H4 (cell line): ENCODE results near the gene ELP2. TPM values are rescaled to one million over a fixed set of nuclear protein-coding genes. Genes with fewer than 3 reads are reported as not detected.
"Not testable (repeated sequence)": the region's sequence is repeated elsewhere in the genome, so short reads cannot be mapped to it uniquely, and the experiment has no call there.

Experiments
- DNase-seq: peaks from one replicate; pipeline ENCODE4 v3.0.0-alpha.2; 2015; ENCODE audit warnings: low spot score
- total RNA-seq: library from RNA; depleted of rRNA; stranded (reverse); fragments of >200 nt; shearing (Covaris generic); gene quantifications from 2 replicates; pipeline ENCODE4 v1.2.3, GENCODE V29; 2014; rRNA removed

ELP2 gene, protein sequence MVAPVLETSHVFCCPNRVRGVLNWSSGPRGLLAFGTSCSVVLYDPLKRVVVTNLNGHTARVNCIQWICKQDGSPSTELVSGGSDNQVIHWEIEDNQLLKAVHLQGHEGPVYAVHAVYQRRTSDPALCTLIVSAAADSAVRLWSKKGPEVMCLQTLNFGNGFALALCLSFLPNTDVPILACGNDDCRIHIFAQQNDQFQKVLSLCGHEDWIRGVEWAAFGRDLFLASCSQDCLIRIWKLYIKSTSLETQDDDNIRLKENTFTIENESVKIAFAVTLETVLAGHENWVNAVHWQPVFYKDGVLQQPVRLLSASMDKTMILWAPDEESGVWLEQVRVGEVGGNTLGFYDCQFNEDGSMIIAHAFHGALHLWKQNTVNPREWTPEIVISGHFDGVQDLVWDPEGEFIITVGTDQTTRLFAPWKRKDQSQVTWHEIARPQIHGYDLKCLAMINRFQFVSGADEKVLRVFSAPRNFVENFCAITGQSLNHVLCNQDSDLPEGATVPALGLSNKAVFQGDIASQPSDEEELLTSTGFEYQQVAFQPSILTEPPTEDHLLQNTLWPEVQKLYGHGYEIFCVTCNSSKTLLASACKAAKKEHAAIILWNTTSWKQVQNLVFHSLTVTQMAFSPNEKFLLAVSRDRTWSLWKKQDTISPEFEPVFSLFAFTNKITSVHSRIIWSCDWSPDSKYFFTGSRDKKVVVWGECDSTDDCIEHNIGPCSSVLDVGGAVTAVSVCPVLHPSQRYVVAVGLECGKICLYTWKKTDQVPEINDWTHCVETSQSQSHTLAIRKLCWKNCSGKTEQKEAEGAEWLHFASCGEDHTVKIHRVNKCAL
- total RNA-seq, result 41.3 and 62.3 TPM in 2 replicates

GRCh38 chr18:36129300-36130038 lies at the start of gene ELP2, which contains the start of gene SLC39A6:
ELP2 (plus strand) TSS chr18:36129899; CDS start chr18:36129934, 35 bp downstream.
SLC39A6 (minus strand) TSS chr18:36129340; CDS start chr18:36127007, 2,333 bp downstream.
- peak; percentile 95 for DNase-seq

- DNase-seq, result not testable (repeated sequence)
Observed at GRCh38 chr18:36081118-36081517, 48.6 kb upstream of the ELP2 start.

DNA sequence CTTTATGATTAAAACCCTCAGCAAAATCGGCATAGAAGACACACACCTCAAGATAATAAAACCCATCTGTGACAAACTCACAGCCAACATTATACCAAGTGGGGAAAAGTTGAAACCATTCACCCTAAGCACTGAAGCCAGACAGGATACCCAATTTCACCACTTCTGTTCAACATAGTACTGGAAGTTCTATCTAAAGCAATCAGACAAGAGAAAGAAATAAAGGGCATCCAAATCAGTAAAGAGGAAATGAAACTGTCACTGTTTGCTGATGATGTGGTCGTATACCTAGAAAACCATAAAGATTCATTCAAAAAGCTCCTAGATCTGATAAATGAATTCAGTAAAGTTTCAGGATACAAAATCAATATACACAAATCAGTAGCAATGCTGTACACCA lies 46.0 kb upstream of the ELP2 start:
- no peak for DNase-seq

DNA sequence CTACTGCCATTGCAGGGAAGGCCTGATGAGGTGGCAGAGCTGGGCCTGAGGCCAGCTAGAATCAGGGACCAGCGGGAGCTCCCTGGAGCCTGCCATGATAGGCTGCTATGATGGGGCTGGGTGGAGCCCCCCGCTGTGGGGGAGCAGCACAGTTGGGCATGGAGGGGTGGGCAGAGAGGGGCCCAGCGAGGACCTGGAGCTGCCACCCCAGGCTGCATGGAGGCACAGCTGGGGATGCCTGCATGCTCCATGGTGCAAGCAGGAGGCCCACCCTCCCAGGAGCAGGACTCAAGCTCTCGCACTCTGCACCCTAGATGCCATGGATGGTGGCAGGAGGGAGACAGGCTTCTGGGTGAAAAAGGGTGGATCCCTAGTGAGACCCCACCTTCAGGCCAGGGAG lies 44.5 kb upstream of the ELP2 start:
- no peak for DNase-seq

DNA sequence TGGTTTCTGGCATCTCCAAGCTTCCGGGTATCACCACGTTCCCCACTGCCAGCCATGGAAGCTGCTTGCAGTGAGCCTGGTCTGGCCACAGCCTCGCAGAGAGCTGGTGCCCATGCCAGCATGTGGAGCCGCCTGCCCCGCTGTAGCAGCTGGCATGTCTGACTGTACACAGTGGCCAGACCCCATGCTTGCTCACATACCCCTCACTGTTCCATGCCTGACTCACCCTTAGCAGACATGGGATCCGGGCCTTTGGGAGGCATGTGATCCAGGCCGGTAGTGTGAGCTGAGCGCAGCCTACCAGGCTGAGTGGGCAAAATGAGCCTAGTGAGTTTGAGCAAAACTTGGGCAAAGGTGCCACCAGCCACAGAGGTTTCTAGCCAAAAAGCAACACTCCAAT lies 43.5 kb upstream of the ELP2 start:
- DNase-seq, result no peak

DNA sequence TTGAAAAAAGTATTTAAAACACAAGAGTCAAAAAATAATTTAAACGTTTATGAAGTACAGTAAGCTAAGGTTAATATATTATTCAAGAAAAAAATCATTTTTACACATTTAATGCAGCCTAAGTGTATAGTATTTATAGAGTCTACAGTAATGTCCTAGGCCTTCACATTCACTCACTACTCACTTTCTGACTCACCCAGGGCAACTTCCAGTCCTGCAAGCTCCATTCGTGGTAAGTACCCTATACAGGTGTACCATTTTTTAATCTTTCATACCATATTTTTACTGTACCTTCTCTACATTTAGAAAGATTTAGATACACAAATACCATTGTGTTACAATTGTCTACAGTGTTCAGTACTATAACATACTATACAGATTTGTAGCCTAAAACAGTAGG lies 41.4 kb upstream of the ELP2 start:
- no peak for DNase-seq

DNA sequence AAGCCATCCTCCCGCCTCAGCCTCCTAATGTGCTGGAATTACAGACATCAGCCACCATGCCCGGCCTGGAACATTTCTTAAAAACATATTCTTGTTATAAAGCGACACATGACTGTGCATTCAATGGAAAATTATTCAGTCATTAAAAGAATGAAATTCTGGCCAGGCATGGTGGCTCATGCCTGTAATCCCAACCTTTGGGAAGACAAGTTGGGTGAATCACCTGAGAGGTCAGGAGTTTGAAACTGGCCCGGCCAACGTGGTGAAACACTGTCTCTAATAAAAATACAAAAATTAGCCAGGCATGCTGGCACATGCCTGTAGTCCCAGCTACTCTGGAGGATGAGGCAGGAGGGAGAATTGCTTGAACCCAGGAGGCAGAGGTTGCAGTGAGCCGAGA lies 40.7 kb upstream of the ELP2 start:
- DNase-seq, result no peak

- DNase-seq, result not testable (repeated sequence)
Observed at GRCh38 chr18:36092116-36092515, 37.6 kb upstream of the ELP2 start.

GRCh38 chr18:36094431-36094830 lies 35.3 kb upstream of the ELP2 start:
- no peak for DNase-seq

DNA sequence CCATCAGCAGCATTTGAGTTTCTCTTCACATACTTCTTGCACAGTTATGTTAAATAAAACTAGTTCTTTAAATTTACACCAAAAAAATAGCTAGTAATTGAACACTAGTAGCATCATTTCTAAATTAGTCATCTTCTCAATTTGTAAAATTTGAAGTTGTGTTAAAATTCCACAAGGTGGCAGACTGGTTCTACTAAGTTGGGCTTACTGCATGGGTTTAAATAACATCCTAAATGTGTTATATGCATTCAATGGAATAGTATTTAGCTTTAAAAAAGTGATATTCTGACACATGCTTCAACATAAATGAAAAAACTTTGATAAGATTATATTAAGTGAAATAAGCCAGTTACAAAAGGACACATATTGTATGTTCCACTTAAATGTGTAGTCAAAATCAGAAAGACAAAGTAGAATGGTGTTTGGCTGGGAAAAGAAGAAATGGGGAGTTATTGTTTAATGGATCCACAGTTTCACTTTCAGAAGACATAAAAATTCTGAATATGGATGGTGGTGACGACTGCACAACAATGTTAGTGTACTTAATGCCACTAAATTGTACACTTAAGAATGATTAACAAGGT lies 33.7 kb upstream of the ELP2 start:
- peak; percentile 51 for DNase-seq

DNA sequence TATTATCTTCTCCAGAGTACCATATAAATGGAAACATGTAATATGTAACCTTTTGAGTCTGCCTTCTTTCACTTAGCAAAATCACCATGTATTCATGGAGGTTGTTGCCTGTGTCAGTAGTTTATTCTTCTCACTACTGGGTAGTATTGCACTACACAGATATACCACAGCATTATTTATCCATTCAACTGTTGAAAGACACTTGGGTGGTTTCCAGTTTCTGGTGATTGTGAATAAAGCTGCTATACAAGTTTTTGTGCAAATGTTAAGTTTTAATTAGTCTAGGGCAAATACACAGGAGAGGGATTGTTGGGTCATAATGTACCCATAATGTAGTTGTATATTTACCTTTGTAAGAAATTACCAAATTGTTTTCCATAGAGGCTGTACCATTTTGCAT lies 32.7 kb upstream of the ELP2 start:
- DNase-seq, result no peak

DNA sequence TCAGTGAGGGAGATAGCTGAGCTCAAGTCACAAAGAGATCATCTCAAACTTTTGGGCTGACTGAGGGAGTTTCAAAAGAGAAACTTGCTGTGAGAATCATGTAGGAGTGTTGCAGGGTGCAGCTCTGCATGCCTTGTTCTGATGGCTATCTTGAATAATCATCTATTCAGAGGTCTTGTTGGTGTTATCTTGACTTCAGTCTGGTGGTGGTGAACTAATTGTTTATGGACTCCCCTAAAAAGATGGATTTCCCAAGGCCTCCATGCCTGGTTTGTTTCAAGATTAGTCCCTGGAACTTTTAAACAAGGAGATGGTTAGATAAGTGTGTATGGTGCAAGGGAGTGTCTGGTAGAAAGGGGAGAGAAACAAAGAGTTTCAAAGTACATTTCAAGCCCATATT lies 30.4 kb upstream of the ELP2 start:
- DNase-seq, result no peak

GRCh38 chr18:36101943-36102342 lies 27.8 kb upstream of the ELP2 start:
- DNase-seq, result no peak

DNA sequence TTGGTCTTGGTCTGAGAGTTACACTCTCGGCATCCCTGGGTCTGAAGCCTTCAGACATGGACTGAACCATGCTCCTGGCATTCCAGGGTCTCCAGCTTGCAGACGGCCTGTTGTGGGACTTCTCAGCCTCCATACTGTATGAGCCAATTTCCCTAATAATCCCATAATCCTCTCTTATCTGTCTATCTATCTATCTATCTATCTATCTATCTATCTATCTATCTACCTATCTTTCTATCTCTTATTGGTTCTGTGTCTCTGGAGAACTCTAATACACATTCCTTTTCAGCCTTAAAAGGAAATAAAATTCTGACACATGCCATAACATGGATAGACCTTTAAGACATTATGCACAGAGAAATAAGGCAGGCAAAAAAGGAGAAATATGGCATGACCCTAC lies 24.9 kb upstream of the ELP2 start:
- no peak for DNase-seq

- no peak for DNase-seq
Observed at GRCh38 chr18:36107477-36107876, 22.2 kb upstream of the ELP2 start.

GRCh38 chr18:36108196-36108595 lies 21.5 kb upstream of the ELP2 start:
- DNase-seq, result no peak

- DNase-seq, result no peak
Observed at GRCh38 chr18:36108601-36109000, 21.1 kb upstream of the ELP2 start.

- DNase-seq, result no peak
Observed at GRCh38 chr18:36109737-36110136, 20.0 kb upstream of the ELP2 start.

GRCh38 chr18:36112302-36112701 lies 17.4 kb upstream of the ELP2 start:
- DNase-seq, result no peak

GRCh38 chr18:36114251-36114650 lies 15.4 kb upstream of the ELP2 start:
- DNase-seq, result no peak

DNA sequence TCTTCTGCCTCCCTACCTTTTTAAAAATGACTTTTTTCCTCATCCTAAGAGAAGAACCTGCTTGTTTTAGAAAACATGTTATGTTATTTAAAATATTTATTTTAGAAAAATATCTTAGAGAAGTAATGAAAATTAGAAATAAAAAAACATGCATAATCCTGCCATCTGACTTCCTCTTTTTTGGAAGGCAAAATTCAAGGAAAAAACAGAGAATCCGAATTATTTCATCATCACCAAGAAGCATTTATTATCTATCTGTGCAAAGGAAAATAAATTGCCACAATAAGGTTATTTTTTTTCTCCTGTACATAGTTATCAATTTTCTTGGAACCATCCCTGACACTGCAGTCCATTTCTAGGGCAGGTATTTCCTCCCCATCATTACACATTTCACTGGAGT lies 15.0 kb upstream of the ELP2 start:
- DNase-seq, result no peak

DNA sequence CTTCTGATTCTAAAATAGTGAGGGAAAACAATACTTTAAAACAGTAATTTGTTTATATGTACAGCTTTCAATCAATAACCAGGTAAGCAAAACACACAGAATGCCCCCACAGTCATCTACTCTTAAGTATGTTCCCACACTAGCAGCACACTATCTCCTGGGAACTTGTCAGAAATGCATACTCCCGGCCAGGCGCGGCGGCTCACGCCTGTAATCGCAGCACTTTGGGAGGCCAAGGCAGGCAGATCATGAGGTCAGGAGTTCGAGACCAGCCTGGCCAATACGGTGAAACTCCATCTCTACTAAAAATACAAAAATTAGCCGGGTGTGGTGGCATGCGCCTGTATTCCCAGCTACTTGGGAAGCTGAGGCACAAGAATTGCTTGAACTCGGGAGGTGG lies 12.9 kb upstream of the ELP2 start:
- DNase-seq, result not testable (repeated sequence)
